NK-92 (cell line): ENCODE measurements around the gene GOLGA8J.
"Not testable (repeated sequence)": the region's sequence is repeated elsewhere in the genome, so short reads cannot be mapped to it uniquely, and the experiment has no call there.

Experiments used
- DNase-seq: peaks from one replicate; lab custom pipeline; 2025; ENCODE audit not compliant: unreplicated experiment; lab: John Stamatoyannopoulos, UW

The GOLGA8J gene, protein sequence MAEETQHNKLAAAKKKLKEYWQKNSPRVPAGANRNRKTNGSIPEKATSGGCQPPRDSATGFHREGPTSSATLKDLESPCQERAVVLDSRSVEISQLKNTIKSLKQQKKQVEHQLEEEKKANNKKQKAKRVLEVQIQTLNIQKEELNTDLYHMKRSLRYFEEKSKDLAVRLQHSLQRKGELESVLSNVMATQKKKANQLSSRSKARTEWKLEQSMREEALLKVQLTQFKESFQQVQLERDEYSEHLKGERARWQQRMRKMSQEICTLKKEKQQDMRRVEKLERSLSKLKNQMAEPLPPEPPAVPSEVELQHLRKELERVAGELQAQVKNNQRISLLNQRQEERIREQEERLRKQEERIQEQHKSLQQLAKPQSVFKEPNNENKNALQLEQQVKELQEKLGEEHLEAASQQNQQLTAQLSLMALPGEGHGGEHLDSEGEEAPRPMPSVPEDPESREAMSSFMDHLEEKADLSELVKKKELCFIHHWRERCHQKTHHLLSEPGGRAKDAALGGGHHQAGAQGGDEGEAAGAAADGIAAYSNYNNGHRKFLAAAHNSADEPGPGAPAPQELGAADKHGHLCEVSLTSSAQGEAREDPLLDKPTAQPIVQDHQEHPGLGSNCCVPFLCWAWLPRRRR

DNA sequence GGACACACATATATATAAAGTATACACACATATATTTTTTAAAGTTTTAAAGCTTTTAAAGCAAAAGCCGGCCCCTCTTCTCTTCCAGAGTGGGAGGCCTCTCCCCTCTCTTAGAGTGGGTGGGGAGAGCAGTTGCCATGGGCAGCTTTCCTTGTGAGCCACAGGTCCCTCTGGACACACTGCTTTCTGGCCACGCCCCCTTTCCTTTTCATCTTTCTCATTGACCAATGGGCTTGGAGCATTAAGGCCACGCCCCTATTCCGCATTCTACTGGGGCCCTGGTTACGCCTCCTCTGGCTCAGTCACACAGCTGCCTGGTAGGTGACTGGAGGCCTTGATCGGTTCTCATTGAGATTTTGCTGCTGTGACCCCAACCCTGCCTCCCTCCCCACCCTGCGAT lies at the start of gene GOLGA8J:
Gene GOLGA8J (plus strand): TSS at position 301 of the 400 bp plus-strand sequence. CDS start 98 bp downstream, at position 399.
- not testable (repeated sequence) for DNase-seq

DNA sequence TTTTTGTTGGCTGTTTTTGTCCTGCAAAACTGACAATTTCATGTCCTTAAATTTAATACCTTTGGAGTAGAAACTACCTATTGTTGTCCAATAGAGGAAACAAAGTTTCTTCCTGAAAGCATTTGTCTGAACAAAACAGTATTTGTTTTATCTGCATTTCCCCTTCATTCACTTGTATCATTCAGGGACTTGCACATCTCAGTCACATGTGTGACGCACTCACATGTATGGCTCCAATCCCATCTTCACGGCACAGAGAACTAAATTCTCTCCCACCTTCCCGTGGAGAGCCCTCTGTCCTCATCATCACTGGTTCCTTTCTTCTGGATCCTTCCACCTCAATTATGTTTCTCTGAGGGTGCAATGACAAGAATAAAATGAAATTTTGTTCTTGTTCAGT lies 49.5 kb upstream of the GOLGA8J start:
- no peak for DNase-seq

DNA sequence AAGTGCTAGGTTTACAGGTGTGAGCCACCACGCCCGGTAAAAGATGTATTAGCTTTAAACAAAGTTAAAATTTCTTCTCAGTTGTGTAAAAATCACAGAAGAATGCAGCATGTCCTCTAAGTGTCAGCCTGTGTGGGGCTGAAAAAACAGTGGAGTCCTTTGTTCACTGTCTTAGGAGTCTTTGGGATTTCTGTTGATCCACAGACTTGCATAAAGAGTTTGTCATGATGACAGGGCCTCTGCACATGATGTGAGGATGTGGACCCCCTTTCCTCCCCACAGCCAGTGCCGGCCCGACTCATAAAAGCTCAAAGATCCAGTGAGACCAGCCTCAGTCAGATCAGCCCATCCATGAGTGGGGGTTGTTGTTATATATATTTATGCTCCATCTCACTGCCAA lies 49.0 kb upstream of the GOLGA8J start:
- DNase-seq: no peak

DNA sequence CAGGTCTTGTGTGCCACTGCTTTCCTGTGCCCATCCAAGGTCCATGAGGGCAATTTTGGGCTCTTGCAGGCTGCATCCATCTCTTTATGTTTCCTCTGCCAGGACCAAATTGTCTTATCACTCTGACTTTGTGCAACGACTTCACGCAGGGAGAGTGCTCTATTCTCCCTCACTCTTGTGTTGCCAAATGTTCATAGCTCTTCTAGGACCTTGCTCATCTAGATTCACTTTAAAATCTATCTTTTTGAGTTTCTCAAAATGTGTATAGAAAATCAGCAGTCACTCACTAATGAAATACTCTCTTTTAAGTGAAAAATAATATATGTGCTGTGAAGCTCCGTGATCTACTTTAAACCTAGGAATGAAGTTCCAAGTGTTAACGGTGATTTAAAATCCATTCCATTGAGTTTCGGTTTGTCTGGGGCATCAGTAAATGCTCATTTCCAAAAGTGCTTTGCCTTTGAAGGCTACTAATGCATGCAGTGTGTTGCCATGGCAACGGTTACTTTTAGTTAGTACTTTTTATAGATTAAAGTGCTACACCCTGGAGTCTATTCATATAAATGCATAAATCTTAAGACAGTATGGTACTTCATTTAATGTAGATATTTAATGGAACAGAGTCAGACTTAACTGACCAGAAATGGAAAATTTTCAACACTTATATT lies 46.6 kb upstream of the GOLGA8J start:
- no peak for DNase-seq

DNA sequence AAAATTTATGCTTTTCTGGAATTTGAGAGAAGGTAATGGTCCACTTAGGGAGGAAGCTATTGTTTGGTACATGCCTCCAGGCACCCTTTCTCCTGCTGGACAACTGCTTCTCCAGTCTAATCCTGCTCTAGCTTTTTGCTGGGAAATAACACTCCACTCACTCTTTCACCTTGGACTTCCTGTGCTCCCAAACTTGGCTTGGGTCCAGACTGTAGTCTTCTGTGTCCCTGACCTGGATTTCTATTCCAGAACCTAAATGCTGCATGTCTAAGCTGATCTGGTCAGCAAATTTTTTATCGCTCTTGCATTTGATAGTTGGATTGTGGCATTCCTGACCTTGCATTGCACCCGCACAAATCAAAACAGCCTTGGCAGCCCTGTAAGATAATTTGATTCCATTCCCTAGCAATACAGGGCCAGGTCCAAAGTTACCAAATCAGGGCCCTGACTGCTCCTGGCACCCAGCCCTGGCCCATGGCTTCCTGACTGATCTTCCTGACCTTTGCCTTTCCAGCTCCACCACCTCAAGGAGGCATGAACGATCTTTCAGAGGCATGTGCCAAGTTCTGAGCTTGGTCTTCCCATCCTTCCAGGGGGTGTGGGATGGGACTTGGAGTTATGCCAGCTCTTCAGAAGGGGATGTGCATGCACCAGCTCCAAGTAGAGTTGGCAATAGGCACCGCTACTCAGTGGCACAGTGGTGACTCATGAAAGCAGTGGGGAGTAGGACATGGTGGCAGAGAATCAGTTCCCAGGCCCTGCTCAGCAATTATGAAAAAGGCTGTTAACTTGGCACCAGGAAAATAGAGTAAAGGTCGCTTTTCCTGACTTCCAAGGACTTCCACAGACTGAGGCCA lies 43.9 kb upstream of the GOLGA8J start:
- DNase-seq: no peak

DNA sequence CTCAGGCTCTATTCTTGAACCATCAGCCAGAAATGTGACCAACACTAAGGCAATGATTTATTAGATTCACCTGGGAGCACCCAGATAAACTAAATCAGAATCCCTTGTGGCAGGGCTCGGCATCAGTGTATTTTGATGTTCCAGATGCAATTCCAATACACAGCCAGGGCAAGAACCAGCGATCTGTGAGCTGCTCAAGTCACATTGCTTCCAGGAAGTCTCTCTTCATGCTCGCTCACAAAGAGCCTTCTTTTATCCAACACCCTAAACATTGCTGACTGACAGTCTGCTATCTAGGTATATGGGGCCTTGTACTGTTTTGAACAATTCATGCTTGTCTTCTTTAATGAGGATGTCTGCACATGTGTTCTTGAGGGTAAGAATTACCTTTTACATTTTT lies 40.9 kb upstream of the GOLGA8J start:
- no peak for DNase-seq

DNA sequence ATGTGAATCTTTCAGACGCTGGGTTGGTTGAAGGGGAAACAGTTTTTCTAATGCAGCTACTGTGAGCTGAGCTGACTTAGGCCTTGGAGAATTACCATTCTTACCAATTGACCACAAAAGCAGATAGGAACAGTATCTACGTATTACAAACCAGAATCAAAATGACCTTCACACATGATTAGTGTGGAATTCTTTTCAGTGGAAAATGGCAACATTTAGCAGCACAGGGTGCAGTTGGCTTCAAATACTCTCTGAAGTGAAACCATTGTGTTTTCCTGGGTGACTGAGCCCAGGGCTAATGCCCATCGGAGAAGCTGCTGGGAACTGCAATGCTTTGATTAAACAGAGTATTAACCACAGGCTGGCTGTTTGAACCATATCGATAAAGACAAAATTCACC lies 40.2 kb upstream of the GOLGA8J start:
- no peak for DNase-seq

DNA sequence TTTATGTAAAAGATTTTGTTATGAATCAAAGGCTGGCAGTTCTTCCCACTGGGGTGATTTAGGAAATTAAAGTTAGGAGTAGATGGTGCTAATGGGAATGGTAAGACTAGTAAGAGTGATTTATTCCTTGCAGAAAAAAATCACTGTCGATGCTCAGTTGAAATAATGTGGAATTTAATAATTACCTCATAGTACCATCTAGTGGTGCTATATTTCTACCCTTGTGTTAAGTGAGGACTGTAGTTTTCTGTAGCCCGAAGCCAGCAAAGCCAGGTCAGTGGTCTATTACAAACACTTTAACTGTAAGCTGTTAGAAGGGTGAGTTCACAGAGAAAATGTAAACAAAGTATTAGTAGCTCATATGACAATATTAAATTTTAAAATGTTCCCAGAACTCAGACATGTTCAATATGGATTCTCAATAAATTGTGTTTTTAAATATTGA lies 39.5 kb upstream of the GOLGA8J start:
- DNase-seq: no peak

DNA sequence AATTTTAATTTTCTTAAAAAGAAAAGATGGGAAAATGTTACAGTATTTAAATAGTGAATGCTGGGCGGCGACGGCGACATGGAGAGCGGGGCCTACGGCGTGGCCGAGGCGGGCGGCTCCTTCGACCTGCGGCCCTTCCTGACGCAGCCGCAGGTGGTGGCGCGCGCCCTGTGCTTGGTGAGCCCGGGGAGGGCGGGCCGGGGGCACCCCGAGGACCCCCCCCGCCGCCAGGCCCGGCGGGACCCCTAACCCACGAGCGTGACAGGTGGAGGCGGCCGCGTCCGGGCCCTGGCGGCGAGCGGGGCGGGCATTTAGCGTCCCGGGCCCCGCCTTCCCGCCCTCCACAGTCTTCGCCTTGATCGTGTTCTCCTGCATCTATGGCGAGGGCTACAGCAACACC lies 38.4 kb upstream of the GOLGA8J start:
- no peak for DNase-seq

DNA sequence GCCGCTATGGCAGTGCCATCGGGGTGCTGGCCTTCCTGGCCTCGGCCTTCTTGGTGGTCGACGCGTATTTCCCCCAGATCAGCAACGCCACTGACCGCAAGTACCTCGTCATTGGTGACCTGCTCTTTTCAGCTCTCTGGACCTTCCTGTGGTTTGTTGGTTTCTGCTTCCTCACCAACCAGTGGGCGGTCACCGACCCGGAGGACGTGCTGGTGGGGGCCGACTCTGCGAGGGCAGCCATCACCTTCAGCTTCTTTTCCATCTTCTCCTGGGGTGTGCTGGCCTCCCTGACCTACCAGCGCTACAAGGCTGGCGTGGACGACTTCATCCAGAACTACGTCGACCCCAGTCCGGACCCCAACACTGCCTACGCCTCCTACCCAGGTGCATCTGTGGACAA lies 37.9 kb upstream of the GOLGA8J start:
- not testable (repeated sequence) for DNase-seq

DNA sequence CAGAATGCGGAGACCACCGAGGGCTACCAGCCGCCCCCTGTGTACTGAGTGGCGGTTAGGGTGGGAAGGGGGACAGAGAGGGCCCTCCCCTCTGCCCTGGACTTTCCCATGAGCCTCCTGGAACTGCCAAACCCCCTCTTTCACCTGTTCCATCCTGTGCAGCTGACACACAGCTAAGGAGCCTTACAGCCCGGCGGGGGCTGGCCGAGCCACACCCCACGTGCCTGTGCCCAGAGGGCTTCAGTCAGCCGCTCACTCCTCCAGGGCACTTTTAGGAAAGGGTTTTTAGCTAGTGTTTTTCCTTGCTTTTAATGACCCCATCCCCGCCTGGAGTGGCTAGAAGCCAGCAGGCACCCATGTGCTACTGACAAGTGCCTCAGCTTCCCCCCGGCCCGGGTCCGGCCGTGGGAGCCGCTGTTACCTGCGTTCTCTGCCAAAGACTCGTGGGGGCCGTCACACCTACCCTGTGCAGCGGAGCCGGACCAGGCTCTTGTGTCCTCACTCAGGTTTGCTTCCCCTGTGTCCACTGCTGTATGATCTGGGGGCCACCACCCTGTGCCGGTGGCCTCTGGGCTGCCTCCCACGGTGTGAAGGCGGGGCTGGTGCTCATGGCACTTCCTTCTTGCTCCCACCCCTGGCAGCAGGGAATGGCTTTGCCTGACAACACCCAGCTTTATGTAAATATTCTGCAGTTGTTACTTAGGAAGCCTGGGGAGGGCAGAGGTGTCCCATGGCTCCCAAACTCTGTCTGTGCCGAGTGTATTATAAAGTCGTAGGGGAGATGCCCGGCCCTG lies 37.3 kb upstream of the GOLGA8J start:
- DNase-seq: not testable (repeated sequence)

DNA sequence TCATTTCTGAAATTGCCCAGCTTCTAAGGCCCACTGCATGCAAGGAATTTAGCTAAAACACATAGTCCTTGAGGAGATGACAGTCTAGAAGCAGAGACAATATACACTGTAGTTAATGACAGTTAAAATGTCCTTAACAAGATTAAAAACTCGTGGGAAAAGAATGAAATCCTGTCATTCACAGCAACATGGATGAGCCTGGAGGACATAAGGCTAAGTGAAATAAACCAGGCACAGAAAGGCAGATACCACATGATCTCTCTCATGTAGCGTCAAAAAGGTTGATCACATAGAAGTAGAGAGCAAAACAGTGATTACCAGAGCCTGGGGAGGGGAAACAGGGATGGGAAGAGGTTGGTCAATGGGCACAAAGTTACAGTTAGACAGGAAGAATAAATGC lies 36.3 kb upstream of the GOLGA8J start:
- DNase-seq: no peak

DNA sequence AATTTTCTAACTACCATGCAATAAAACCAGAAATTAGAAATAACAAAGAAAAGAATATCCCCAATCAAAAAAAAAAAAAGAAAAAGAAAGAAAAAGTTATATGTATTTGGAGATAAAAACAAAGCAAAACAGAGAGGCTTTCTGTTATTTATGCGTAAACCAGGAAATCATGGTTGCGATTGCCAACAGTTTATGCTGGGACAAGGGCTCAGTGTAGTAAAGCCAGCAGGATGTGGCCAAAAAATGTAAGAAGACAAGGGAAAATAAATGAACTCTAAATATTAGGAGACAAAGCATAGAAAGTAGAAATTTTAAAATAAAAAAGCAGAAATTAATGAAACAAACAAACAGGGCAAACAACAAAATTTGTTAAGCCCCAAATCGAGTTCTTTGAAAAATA lies 27.2 kb upstream of the GOLGA8J start:
- no peak for DNase-seq

DNA sequence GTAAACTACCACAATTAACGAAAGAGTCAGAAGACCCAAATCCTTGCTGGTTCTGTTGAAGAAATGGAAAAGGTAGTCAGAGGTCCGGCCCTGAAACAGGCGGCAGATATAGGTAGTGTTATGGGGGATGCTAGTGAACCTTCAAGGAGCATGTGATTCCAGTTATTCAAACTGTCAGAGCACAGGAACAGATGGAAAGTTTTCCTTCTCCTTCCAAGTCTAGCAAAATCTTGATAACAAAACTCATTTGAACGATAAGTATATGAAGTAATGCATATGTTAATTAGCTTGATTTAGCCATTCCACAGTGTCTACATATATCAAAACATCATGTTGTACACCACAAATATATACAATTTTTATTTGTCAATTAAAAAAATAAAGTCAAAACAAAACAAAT lies 26.6 kb upstream of the GOLGA8J start:
- no peak for DNase-seq

DNA sequence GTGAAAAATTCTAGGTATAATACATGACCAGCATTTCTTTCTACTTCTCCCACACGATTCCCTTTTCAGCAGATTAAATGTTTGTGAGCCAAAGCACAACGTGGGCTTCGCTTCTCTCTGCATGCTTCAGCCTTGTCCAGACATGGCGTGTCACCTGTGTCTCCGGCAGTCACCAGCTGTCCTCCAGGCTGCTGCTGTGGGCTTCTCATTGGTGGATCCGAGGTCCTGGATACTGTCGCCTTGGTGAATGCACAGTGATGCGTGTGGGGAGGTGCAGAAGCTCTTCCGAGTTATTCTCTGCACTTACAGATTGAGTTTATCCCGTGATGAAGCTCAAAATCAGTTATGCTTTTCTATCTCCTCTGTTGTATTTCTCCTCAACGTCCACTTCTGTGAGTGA lies 23.0 kb upstream of the GOLGA8J start:
- DNase-seq: no peak

DNA sequence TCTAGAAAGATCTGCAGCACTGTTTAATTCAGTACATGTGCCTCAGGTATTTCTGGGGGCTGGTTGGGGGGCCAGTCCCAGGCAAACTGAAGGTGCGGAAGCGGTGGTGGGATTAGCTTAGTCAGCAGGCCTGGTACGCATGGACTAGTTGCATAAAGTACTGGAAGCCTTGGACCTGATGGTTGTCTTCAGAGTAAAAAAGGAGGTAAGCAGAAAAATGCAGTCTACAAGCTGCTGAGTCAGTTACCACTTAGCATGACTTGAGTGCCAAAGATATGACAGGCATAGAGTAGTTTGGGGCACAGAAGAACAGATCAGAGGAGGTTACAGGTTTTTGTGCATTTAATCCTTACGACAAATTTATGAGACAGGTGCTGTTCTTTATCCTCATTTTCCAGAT lies 19.9 kb upstream of the GOLGA8J start:
- no peak for DNase-seq

DNA sequence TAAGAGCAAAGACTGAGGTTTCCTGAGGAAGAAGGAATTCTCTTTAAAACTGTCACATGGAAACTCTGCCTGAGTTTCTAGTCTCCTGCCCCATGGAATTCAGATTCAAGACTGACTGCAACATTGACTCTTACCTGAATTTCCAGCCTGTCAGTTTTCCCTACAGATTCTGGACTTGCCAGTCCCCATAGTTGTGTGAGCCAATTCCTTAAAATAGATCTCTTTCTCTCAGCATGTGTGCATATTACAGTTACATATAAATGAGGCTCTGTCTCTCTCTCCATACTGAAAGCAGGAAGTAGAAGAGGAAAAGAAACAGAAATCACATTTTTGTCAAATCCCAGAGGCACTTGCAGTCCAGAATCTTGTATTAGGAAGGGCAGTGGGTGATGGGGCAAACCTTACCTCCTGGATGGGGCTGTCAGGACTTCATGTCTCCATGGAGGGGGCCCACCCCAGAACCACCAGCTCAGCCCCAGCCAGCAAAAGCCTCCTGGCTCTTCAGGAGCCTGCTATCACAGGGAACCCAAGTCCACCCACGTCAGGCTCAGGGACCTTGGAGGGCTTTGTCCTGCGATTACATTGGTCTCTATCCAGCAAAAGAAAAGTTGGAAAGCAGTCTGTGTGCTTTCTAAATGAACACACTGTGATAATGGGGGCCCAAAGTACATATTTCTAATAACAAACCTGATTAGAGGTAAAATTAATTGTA lies 18.8 kb upstream of the GOLGA8J start:
- DNase-seq: no peak

DNA sequence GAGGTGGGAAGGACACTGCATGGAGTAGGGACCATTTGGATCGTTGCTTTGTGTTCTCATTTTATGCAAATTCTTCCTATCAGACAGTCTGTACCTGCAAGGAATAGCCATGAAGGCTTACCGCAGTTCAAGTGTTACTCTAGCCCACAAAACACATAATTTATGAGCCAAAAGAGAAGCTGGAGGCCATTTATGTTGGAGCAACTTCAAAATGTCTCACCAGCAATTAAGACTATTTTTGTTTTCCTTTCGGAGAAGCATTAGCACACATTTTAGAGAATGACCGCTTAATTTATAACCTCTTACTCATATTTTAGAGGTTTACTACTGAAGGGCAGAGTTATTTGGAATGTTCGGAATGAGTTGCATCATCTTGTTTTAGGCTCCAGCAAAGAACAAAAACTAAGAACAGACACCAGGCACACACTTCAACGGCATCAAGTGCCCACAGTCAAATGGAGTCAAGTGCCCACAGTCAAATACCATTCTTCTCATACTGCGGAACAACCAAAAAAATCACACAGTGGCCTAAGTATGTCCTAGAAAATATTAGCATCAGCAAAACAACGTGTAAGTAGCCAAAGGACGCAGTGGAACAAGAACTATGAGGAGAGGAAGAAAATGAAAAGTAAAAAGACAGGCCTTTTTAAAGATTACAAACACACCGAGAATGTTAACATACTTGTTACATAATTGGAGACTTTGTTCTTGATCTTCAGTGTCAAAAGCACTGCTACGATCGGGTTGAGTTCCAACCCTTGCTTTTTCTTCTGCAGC lies 17.5 kb upstream of the GOLGA8J start:
- DNase-seq: no peak

DNA sequence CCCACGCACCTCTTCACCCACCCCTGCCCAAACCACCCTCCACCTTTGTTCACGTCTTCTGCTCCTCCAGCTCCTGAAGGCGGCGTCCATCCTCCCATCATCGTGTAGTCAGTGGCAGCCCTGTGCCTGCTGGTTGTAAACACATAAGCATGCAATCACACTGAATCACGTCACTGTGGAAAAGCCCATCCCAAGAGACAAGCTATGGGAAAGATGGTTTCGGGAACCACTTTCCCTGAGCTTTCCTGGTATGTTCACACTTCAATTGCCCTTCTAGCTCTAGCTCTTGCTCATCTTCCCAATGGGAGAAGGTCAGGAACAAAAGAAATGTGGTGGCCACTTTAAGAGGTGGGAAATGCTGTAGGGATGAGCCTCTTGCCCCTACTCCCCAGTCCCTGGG lies 14.4 kb upstream of the GOLGA8J start:
- no peak for DNase-seq
